Hematopoietic multipotent progenitor cell treated with erythropoietin and hydrocortisone succinate and interleukin-3 and kit ligand, for 15 days (in vitro differentiated cells): Measurements from ENCODE around the gene MRPL14.

ENCODE experiments used
- DNase-seq: peaks from one replicate; pipeline ENCODE4 v3.0.0-alpha.2; 2015; ENCODE audit warnings: low spot score

The MRPL14 gene

GRCh38 chr6:44122801-44123200, 4.5 kb downstream of the MRPL14 start:
- DNase-seq: no peak

- DNase-seq: no peak
Observed at GRCh38 chr6:44120692-44121443, 6.4 kb downstream of the MRPL14 start.

GRCh38 chr6:44119704-44120262, 7.5 kb downstream of the MRPL14 start:
- DNase-seq: no peak

GRCh38 chr6:44117397-44118128, 9.7 kb downstream of the MRPL14 start:
- DNase-seq: no peak

GRCh38 chr6:44116641-44117382, 10.4 kb downstream of the MRPL14 start:
- DNase-seq: no peak

- DNase-seq: no peak
Observed at GRCh38 chr6:44115866-44116265, 11.4 kb downstream of the MRPL14 start.

GRCh38 chr6:44113414-44113813, 13.8 kb downstream of the MRPL14 start:
- DNase-seq: no peak

GRCh38 chr6:44111434-44112417, 15.5 kb downstream of the MRPL14 start:
- DNase-seq: no peak

GRCh38 chr6:44110966-44111365, 16.3 kb downstream of the MRPL14 start:
- DNase-seq: no peak

GRCh38 chr6:44110005-44110676, 17.1 kb downstream of the MRPL14 start:
- DNase-seq: no peak

- DNase-seq: no peak
Observed at GRCh38 chr6:44109212-44109611, 18.0 kb downstream of the MRPL14 start.

- no peak for DNase-seq
Observed at GRCh38 chr6:44108471-44108870, 18.8 kb downstream of the MRPL14 start.

GRCh38 chr6:44107017-44107416, 20.2 kb downstream of the MRPL14 start:
- DNase-seq: no peak

- no peak for DNase-seq
Observed at GRCh38 chr6:44105993-44106740, 21.1 kb downstream of the MRPL14 start.

- DNase-seq: no peak
Observed at GRCh38 chr6:44105146-44105545, 22.1 kb downstream of the MRPL14 start.

GRCh38 chr6:44104481-44105021, 22.7 kb downstream of the MRPL14 start:
- no peak for DNase-seq

- no peak for DNase-seq
Observed at GRCh38 chr6:44102527-44102926, 24.7 kb downstream of the MRPL14 start.

GRCh38 chr6:44101832-44102231, 25.4 kb downstream of the MRPL14 start:
- DNase-seq: no peak

GRCh38 chr6:44100088-44100550, 27.1 kb downstream of the MRPL14 start:
- DNase-seq: peak; percentile 58

GRCh38 chr6:44099192-44099591, 28.1 kb downstream of the MRPL14 start:
- no peak for DNase-seq
